HK-2 (cell line): Measurements from ENCODE around the gene TESPA1.
A peak's percentile ranks its signal among the peaks of the same experiment; 100 is the strongest.

Experiments used
- DNase-seq: peaks from one replicate; pipeline ENCODE4 v3.0.0-alpha.2; 2018; ENCODE audit not compliant: unreplicated experiment

The TESPA1 gene

DNA sequence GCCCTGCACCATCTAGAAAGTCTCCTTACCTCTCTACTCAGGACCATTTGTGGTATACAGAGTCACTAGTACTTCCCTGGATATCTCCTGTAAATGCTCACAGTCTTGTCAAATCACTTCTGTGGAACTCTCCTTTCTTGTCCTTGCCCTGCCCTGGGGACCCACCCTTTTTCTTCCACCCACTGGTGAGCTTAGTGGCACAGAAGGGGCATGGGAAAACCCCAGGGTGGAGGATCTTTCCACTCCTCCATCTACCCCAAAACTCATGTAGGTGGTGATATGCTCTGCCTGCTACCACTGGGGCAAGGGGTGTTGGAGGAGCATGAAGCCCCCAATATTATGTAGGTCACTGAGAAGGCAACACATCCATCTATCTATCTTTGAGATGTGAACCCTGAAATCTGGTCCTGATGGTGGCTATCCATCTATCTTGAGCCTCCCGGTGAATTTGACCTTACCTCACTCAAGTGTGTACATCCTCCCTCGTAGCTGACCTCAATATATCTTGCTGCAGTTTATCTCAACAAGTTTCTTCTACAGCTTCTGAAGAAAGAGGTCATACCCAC, 943 bp downstream of the TESPA1 start:
- no peak for DNase-seq

DNA sequence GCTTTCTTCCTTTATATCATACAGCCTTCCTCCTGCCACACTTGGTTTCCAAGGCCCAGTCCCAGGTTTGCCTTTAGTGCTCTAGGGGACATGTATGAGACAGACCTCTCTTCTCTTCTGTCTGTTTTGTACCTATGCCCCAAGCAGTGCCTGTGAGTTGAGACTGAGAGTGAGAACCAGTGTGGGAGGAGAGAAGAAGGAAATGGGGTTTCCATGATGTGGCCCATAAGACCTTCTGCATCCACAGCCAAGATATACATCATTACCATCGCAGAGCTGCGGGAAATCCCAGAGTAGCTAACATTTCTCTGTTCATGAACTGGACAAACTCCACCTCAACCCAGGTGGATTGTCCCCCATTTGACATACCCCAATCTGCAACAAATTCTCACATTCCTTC, 2.8 kb downstream of the TESPA1 start:
- DNase-seq = no peak

DNA sequence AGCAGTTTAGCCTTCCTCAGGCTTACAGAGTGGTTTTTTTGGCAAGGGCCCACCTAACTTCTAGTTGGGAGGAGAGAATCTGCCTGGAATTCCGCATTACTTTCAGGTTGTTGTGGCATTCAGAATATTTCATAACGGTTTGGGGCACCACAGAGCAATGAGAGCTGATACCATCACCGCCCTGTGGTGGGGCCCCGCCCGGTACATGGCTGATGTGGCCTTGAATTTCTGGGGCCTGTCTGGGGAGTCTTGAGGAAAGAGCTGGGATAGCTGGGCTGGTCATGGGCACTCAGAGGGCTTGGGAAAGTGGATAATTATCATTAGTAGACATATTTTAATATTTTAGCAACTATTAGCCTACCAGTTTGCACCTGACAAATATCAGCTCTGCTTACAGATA, 4.2 kb downstream of the TESPA1 start:
- DNase-seq = no peak

DNA sequence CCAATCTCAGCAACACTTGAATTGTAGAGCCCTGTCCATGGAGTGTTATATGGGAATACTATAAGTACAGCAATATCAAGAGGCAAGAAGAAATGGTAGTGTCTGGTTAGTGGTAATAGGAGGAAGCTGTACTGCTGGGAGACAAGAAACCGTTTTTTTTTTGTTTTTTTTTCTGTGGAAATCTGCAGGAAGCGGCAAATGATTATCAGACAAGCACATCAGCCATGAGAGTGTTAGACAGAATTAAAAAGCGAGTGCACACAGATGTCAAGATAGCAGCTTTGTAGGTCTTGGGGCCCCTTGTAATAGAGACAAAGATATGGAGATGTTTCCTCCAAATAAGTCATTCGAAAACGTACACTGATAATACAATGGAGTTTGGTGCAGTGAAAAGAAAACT, 6.7 kb downstream of the TESPA1 start:
- no peak for DNase-seq

DNA sequence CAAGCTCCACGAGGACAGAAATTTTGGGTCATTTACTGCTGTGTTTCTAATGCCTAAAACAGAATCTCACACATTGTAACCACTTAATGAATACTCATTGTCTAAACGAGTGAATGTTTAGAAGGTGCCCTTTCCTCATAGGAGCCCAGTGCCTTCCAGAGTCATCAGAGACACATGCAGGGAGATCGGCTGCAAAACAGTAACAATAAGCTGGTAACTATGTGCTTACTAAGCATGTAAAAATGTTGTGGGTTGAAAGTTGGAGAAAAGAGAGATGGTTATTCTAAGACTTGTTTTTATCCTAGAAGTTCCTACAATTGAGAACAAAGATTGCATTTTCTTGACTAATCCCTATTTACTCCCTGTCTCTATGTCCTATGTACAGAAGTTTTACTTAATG, 7.4 kb downstream of the TESPA1 start:
- DNase-seq = no peak

DNA sequence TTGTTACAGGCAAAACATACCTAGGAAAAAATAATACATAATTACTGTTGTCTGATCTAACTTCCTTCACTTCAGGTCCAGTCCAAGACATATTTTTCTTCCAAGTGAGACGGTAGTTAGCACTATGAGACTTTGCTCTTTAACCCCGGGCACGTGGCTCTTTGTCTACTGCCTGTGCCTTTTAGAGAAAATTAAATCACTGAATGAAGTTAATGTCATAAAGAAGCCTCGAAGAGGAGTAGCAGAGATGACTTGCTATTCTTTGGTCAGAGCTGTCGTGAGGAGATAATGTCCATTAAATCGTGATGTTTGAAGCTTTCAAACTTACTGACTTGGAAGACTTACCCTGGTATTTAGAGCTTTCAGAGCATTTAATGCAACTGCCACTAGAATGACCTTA, 8.7 kb downstream of the TESPA1 start:
- no peak for DNase-seq

DNA sequence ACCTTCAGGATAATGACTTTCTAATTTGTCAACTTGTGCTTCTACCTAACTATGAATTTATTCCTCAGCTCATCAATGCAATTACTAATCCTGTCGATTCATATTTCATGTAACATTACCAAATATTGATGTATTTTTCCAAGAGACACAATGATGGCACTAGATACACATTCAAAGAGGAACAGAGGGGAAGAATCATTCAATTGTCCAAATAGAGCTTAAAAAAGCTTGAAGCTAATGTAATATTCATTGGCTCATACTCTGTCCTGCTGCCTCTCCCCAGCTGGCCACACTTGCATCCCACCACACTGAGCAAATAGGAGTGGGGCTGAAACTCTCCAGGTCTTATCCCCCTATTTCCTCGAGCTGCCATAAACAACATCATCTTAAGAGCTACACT, 9.3 kb downstream of the TESPA1 start:
- no peak for DNase-seq

DNA sequence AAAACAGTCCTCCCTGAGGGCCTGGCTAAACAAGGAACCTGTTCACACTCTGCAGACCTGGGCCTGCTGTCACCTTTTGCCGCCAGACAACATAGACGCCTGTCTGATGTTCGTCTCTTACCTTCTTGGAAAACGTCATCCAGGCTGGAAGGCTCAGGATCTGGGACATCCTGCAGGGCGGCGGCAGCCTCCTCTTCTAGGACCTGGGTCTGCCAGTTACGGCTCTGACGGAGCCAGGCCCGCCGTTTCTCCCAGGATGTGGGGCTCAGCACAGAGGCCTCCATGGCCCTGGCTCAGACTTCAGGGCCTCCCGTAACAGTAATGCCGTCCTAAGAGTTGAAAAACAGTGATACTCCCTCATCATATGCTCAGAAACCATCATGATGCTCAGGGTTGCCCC, 10.3 kb downstream of the TESPA1 start:
- DNase-seq = no peak

DNA sequence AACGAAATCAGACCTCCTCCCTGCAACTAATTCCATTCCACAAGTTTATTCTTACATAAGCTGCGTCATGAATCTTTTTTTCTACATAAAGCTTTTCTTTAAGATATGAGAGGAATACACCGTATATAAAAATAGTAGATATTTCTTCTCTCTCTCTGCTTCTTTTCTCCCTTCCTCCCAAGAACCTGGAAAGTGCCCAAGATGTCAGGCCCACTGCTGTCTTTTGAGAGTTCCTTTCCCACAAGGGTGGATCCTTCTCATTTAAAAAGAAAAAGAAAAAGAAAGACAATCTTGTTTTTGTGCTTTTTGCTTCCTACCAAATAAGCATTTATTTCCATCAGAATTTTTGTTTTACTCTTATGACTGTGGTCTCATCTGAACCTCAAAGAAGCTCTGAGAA, 11.0 kb downstream of the TESPA1 start:
- no peak for DNase-seq

DNA sequence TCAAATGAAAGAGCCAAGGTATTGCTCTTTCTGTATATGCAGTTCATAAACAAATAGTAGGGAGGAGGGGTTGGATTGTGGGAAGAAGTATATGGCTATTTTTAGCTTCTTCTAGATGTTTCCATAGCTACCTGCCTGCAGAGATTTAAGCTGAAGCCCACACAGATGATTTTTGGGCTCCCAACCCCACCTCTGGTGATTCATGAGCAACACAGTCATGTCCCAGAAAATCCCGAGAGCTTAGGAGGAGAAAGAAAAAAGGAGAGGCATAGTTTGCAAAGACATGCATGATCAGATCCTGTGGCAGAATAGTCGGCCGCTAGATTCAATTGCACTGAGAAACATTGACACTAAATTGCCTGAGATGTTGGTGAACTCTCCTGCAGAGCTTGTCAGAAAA, 13.8 kb downstream of the TESPA1 start:
- DNase-seq = no peak

DNA sequence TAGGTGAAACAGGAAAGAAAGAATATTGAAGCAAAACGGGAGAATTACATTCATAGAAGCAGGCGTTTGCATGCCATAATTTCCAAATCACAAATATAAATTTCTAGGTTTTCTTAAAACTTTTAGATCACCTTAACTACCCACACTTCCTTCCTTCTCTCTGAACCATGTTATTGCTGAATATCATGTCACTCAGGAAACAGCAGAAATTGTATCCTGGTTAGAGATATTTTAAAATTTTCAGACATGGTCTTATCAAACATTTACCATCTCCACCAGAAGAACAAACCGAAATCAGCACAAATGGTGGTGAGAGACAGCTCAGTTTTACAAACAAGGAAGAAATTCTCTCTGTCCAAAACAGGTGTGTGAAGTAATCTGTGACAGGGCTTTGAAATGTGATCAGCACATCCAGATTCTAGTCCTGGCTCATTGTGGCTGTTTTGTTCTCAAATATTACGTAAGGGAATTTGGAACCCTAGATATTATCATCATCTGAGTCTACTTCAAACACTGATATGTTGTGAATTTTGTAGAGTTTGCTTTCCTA, 16.3 kb downstream of the TESPA1 start:
- DNase-seq = no peak

DNA sequence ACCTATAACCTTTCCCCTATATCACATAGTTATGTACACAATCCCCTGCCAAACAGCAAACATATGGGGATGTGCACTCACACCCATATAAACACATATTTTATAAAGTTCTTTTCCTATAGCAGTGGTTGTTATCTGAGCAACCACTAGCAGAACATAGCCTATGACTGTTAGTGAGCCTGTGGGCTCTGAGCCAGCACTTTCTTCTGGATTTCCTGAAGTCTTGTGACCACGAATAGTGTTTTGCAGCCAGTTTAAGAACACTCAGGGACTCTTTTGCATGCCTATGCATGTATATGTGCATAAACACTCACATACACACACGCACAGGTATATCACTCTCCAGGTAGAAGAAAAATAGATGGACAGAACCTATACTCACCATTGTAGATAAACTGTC, 17.1 kb downstream of the TESPA1 start:
- DNase-seq = no peak

DNA sequence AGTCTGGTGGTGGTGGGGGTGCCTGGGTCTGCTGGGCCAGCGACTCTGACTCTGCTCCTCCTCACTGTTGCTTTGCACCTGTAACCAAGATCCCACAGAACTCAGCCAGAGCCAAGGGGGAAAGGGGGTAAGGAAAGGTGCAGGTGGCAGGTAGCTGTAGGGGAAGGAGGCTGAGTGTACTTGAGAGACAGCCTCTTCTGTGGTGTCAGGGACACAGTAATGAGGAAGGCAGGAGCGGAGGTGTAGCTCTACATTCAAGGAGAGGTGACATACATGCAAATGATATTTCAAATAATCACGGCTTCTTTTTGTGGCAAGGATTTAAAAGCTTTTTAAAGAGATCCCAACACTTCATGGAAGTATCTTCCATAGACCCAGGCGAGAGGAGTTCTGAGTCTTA, 23.4 kb downstream of the TESPA1 start:
- DNase-seq = no peak

DNA sequence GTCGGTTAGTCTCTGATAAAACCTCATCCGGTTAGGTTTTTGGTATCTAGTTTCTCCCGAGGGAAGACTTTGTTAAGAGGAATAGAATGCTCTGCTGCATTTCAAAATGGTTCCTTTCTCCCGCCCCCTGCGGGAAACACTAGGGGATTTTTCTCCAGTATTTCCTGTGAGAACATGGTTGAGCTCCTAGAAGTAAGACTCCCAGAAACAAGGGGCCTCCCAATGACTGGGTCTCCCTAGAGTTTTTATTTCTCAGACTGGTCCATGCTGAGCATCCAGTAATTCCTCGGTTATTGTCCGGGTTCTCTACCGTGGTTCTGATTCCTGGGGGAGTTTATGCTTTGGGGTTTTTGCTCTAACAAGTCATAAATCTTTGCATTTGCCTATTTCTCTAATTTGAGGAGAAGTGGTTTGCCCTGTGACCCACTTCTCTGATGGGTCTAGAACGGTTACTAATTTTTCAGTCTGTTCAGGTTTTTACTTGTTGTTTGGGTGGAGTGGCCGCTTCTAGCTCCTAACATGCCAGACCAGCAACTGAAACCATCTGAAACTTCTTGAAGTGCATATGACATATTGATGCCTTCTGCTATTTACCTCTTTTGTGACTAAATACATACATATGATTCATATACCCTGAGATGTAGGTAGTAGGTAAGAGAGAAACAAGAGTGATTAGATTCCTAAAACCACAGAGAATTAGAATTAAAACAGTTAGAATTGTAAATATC, 25.1 kb downstream of the TESPA1 start:
- DNase-seq = no peak

DNA sequence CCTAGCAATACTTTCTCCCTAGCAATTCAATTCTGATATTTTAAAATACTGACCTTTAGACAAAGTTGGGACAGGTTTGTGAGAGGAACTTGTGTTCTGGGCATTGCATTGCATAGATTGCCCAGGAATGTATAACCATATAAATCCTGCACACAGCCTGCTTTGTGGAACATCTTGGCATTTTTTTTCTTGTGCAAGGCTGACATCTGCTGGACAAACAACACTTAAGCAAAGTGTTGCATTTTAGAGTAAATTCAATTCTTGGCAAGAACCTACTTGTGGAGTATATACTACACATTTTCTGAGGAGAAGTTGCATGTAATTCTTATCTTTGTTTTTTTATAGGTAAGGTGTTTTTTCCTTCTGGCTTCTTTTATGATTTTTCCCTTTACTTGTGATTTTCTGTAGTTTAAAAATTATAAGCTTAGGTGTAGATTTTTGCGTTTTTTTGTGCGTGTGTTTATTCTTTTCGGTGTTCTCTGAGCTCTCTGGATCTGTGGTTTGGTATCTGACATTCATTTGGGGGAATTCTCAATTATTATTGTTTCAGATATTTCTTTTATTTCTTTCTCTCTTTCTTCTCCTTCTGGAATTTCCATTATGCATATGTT, 26.4 kb downstream of the TESPA1 start:
- DNase-seq = peak; percentile 19

DNA sequence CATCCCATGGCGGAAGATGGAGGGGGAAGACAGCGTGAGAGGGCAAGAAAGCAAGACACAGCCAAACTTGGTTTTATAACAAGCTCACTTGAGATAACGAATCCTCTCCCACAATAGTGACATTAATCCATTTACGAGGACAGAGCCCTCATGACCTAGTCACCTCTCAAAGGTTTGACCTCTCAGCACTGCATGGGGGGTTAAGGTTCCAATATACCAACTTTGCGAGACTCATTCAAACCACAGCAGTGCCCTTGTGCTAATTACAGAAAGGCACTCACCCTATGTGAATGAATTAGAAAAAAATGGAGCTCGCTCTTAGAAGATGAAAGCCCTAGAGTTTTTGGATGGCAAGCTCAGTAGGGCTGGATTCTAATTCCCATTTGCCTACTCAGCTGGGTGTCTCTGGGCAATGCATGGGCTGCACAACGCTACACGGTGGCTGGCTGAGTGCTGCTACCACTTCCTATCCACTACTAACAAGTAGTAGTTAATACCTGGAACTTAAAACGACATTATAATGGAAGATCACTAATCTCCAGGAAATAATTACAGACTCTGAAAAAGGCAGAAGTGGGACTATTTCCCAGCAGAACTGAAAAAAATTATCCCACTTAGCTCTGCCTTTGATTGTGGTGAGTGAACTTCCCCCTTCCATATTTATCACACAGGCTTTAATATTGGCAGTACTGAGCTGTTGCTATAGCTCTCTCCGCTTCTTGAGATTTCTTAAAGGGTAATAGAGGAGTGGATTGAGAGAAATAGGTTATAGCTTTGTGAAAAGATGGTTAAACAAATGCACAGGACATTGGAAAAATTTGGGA, 27.5 kb downstream of the TESPA1 start:
- DNase-seq = no peak

DNA sequence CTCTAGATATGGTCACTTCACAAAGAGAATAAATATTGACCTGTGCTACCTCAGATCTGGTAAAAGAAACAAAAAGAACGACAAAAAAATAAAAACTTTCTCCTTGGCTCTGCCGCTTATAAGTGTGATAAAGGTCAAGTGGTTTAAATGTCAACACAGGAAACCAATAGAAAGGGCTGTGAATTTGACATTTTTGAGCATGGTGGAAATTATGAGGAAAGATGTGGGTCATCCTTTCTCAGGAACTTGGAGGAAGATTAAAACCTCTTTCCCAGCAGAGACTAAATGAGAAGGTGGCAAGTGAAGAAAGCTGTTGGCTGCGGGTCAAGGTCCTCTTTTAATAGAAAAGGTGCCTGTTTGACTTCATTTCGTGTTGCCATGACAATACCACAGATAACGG, 28.2 kb downstream of the TESPA1 start:
- no peak for DNase-seq

DNA sequence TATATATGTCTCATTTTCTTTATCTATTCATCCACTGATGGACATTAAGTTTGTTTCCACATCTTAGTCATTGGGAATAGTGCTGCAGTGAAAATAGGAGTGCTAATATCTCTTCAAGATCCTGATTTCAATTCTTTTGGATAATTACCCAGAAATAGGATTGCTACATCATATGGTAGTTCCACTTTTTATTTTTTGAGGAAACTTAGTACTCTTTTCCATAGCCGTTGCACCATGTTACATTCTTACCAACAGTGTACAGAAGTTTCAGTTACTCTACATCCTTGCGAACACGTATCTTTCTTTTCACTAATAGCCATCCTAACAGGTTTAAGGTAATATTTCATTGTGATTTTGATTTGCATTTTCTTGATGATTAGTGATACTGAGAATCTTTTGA, 29.8 kb downstream of the TESPA1 start:
- no peak for DNase-seq

DNA sequence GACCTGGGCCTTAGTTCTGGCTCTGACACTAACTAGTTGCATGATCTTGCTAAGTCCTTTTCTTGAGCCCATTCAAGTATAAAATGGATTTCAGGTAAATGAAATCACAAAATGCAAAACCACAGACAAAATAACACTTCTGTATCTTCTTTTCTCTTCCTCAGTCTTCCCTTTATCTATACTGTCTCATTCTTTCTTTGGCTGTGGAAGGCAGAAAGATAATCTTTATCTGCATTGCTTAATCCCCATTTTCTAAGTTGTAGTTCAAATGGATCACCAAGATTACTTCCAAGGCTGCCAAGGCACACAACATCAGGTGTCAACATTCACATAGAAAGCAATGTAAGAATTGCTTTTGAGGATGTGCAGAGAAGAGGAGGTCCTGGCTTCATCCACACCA, 30.3 kb downstream of the TESPA1 start:
- DNase-seq = no peak

DNA sequence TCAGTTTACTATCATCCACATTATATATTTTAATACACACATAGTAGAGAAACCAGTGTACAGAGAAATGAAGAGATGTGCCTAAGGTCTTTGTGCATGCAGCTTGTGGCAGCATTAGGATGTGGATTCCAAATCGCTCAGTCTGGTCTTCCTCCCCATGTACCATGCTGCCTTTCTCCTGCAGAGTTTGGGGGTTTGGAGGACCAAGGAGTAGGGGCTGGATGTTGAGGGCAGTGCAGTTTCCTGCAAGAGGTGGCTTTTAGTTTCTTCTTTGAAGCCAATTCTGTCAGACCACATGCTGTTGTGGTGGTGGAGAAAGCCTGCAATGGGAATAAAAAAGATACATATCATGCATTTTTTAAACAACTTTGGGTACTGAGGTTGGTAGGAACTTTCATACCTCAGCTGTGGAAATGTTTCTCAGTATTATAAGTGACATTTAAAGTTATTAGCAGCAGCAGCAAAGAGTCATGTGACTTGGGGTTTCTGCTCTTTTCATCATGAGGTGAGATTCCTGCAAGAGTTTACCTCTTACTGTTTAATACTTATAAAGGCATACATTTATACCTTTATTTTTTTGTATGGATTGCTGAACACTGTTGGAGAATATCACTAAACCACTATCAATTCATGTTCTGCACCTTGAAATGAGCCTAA, 34.4 kb downstream of the TESPA1 start:
- DNase-seq = no peak

DNA sequence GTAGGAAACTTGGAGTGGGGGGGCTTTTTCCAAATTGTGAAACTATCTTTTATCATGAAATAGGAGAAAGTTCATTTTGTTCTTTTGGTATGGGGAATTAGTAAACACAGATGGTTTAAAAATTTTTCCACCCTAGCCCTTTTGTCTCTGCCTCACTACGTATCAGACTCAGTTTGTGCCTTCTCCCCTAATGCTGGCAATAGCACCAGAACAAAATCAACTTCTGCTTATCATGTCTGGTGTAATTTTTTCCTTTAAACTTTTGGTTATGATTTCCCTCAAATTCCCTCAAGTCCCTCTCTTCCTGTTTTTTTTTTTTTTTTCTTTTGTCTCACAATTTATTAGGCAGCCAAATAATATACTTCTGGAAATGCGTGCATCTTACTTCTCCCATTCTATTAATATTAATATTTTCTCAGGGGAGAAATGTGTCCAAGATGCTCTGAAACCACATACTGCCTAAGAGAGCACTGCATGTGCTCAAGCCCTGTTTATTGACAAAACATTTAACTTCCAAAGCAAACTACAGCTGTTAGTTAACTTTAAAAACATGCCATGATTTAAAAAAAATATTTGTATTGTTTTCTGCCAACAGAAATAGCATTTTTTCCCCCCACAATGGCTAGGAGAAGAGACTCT, 35.4 kb downstream of the TESPA1 start:
- no peak for DNase-seq
